ENCODE measurements around the gene NLN. TPM values are rescaled to one million over a fixed set of nuclear protein-coding genes. Genes with fewer than 3 reads are reported as not detected.
A peak's percentile ranks its signal among the peaks of the same experiment; 100 is the strongest.
"Not testable (repeated sequence)": the region's sequence is repeated elsewhere in the genome, so short reads cannot be mapped to it uniquely, and the experiment has no call there.

NLN gene
- total RNA-seq, 1 donor from 2014 or later: 6.6 TPM

DNA sequence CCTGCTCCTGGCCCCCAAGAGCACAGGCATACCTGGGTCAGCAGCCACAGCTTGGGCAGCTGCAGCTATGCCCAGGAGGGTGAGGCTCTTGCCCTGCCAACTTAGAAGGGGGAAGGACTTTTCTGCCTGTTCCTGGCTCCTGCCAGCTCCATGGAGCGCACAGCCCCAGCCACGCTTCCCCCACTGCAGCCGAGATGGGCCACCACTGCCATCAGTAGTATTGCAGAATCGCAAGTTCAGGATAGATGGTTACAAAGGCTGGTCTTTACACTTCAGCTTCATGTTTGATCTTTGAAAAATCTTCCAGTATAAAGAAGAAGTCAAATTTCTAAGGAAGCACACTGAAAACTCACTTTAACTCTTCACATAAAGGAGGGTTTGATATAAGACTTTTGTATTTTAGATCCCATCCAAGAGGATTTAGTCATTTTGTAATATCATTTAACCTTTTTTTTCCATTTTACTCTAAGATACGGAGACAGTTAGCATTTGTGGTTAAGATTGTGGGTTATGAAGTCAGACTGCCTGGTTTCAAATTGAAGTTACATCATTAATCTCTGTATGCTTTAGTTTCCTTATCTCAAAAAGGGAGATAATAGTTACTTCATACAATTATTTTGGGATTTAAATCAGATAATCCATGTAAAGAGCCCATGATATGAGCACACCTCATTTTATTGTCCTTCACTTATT, 81.8 kb downstream of the NLN start:
- Histone ChIP-seq H3K9me3 (no peaks in the 10 kb centered on the region), H3K4me1 (peaks cover 11% of the 10 kb centered on the region), H3K4me3 (no peak overlapping the region), H3K27ac (no peak overlapping the region), H3K27me3 (no peaks in the 10 kb centered on the region), H3K36me3 (no peaks in the 10 kb centered on the region)
- DNase-seq (ENCODE audit: extremely low spot score in 2 of 2): no peak
- intact Hi-C loops (cut with DNase I): no loop called here
- TF ChIP-seq POLR2AphosphoS5 (IDR thresholded peaks at IDR 0.05; ENCODE audit: insufficient read depth in 1 of 2, low read depth in 1 of 2): no peak
- TF ChIP-seq POLR2A (IDR thresholded peaks at IDR 0.05): no peak
- TF ChIP-seq, protein P1, sequence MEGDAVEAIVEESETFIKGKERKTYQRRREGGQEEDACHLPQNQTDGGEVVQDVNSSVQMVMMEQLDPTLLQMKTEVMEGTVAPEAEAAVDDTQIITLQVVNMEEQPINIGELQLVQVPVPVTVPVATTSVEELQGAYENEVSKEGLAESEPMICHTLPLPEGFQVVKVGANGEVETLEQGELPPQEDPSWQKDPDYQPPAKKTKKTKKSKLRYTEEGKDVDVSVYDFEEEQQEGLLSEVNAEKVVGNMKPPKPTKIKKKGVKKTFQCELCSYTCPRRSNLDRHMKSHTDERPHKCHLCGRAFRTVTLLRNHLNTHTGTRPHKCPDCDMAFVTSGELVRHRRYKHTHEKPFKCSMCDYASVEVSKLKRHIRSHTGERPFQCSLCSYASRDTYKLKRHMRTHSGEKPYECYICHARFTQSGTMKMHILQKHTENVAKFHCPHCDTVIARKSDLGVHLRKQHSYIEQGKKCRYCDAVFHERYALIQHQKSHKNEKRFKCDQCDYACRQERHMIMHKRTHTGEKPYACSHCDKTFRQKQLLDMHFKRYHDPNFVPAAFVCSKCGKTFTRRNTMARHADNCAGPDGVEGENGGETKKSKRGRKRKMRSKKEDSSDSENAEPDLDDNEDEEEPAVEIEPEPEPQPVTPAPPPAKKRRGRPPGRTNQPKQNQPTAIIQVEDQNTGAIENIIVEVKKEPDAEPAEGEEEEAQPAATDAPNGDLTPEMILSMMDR (IDR thresholded peaks at IDR 0.05): no peak

DNA sequence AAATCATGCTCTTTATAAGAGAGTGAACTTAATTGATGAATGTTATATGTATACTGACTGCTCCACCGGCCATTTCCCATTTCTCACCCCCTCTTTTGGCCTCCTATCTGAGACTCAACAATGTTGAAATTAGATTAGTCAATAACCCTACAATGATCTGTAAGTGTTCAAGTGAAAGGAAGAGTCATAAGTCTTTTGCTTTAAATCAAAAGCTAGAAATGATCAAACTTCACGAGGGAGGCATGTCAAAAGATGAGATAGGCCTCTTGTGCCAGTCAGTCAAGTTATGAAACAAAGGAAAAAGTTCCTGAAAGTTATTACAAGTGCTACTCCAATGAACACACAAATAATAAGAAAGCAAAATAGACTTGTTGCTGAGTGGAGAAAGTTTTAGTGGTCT, 83.1 kb downstream of the NLN start:
- Histone ChIP-seq H3K27ac (no peak overlapping the region), H3K4me3 (no peak overlapping the region), H3K9me3 (no peaks in the 10 kb centered on the region), H3K27me3 (no peaks in the 10 kb centered on the region), H3K4me1 (peaks cover 19% of the 10 kb centered on the region), H3K36me3 (no peaks in the 10 kb centered on the region)
- DNase-seq (ENCODE audit: extremely low spot score in 2 of 2): no peak
- TF ChIP-seq POLR2AphosphoS5 (IDR thresholded peaks at IDR 0.05; ENCODE audit: insufficient read depth in 1 of 2, low read depth in 1 of 2) (no peak), POLR2A (IDR thresholded peaks at IDR 0.05) (no peak)
- TF ChIP-seq, protein P1 (IDR thresholded peaks at IDR 0.05): no peak
- intact Hi-C loops (cut with DNase I): no loop called here

- H3K9me3 ChIP-seq; DNase-seq (ENCODE audit: extremely low spot score in 2 of 2); H3K27ac ChIP-seq; intact Hi-C loops (cut with DNase I); H3K4me3 ChIP-seq; H3K36me3 ChIP-seq; H3K27me3 ChIP-seq: not testable (repeated sequence)
- peaks cover 24% of the 10 kb centered on the region for H3K4me1 ChIP-seq
These were observed 85.5 kb downstream of the NLN start for GRCh38 chr5:65807494-65807893.

DNA sequence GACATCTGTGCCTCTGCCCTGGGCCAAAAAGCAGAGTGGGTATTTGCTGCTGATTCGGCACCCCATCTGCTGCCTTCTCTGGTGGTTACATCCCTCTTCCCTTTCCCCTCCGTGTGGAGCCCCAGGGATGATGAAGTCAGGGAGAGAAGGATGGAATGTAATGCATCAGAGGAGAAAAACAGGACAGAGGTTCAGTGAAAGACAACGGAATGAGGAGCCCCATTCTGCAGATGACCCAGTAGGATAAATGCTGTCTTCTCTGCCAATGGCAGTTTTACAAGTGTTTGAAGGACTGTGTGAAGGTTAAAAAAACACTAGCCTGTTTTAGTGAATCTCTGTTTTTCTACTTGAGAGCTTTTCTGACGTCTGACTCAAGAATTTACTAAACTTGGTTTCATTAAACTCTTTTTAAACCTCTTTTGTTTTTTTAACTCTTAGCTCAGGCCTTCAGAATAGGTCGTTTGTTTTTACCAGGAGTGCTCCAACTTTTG, 86.3 kb downstream of the NLN start:
- H3K4me3 ChIP-seq: no peak overlapping the region
- no peaks in the 10 kb centered on the region for H3K9me3 ChIP-seq
- intact Hi-C loops (cut with DNase I): no loop called here
- no peaks in the 10 kb centered on the region for H3K36me3 ChIP-seq
- peaks cover 24% of the 10 kb centered on the region for H3K4me1 ChIP-seq
- no peak for DNase-seq (ENCODE audit: extremely low spot score in 2 of 2)
- H3K27me3 ChIP-seq: no peaks in the 10 kb centered on the region
- peak overlapping the region; percentile 43 for H3K27ac ChIP-seq
- TF ChIP-seq, protein P1 (IDR thresholded peaks at IDR 0.05): no peak
- TF ChIP-seq POLR2AphosphoS5 (IDR thresholded peaks at IDR 0.05; ENCODE audit: insufficient read depth in 1 of 2, low read depth in 1 of 2) (no peak), POLR2A (IDR thresholded peaks at IDR 0.05) (no peak)

DNA sequence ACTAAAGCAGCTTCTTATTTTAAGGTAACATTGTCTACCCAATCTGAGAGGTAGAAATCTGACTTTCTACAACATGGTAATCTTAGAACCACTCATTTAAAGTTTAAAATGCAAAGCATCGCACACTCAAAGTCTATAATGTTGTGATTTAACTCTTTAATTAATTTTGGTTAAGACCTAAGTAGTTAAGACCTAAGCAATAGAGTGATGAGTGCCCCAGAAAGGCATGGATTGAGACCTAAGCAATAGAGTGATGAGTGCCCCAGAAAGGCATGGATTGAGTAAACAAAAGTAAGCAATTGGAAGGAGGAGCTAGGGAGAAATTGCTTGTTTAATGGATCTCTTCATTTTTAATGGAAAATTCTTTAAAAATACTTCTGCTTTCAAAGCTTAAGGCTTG, 86.8 kb downstream of the NLN start:
- DNase-seq (ENCODE audit: extremely low spot score in 2 of 2): no peak
- Histone ChIP-seq H3K27ac (peak overlapping the region; percentile 43), H3K36me3 (no peaks in the 10 kb centered on the region), H3K4me1 (peaks cover 24% of the 10 kb centered on the region), H3K27me3 (no peaks in the 10 kb centered on the region), H3K9me3 (no peaks in the 10 kb centered on the region), H3K4me3 (no peak overlapping the region)
- intact Hi-C loops (cut with DNase I): no loop called here
- no peak for TF ChIP-seq POLR2AphosphoS5 (IDR thresholded peaks at IDR 0.05; ENCODE audit: insufficient read depth in 1 of 2, low read depth in 1 of 2)
- TF ChIP-seq, protein P1 (IDR thresholded peaks at IDR 0.05): no peak
- TF ChIP-seq POLR2A (IDR thresholded peaks at IDR 0.05): no peak
